GM19438 (cell line): Measurements from ENCODE around the gene SNF8.

Experiments
- ATAC-seq: cut with Tn5 transposase; IDR thresholded peaks from one replicate; pipeline ENCODE4 v1.9.1; 2021; ENCODE audit warnings: low read depth; ENCODE audit not compliant: unreplicated experiment

SNF8 gene

DNA sequence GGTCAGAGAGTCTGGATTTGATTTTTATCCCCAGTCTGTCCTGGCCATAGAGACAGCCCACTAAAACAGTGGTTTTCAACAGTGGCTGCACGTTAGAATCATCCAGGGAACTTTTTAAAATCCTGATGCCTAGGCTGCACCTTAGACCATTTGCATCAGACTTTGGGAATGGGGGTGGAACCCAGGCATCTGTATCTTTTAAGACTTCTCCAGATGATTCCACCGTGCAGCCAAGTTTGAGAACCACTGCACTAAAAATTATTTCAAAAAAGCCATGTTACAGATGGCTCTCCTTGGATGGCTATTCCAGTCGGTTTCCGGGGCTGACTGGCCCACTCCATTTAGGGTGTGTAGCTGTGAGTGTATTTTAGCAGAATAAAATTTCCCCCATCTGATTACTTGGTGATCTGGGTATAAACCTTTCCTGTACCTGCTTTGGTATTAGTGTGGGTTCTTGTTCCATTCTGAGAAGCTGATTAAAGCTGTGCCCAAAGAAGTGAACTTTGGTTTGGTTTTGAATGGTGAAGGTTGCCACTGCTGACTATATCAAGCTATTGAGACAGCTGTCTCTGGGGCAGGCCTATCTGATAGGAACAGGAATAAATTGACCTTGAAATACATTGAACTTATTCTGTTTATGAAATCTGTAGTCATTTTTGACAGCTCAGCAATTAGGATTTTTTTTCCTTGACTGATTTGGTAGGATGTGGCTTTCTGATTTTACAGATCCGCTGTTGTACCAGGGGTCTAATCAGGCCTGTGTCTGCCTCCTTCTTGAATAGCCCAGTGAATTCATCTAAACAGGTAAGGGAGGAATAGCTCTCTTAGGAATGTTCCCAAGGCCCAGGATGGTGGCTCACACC lies 50.8 kb downstream of the SNF8 start:
- ATAC-seq = no peak

DNA sequence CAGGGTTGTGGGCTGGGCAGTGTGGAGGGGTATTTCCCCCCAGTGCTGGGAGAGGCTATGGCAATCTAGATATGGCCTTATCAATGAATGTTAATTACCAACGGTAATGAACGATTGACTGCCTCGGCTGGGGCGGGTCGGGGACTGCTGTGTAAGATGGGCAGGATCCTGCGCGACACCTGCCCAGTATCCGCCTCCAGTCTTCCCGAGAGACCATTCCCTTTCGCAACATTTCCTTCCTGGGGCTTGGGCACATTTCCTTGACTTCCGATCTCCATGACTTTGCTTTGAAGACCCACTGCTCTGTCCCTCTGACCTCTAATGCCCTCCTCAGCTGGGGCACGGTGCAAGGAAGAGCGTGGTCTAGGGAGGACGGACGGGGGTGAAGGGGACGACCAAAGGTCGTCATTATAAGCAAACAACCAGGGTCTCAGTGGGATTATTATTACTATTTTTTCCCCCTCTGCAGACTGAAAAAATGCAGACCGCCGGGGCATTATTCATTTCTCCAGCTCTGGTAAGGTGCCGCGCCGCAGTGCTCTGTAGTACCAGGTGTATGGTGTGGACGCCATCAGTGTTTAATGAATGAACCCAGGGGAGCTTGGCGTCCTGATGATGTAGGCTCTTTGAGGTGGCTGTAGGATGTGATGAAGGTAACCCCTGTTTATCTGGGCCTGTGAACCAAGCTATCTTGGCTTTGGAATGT lies 51.5 kb downstream of the SNF8 start:
- no peak for ATAC-seq

DNA sequence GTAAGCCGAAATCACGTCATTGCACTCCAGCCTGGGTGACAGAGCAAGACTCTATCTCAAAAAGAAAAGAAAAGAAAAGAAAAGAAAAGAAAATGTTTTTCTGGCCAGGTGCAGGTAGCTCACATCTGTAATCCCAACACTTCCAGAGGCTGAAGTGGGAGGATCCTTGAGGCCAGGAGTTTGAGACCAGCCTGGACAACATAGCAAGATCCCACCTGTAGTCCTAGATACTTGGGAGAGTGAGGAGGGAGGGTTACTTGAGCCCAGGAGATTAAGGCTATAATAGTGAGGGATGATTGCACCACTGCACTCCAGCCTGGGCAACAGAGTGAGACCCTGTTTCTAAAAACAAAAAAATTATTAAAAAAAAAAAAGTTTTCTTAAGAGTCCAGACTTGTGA lies 54.6 kb downstream of the SNF8 start:
- ATAC-seq = no peak

DNA sequence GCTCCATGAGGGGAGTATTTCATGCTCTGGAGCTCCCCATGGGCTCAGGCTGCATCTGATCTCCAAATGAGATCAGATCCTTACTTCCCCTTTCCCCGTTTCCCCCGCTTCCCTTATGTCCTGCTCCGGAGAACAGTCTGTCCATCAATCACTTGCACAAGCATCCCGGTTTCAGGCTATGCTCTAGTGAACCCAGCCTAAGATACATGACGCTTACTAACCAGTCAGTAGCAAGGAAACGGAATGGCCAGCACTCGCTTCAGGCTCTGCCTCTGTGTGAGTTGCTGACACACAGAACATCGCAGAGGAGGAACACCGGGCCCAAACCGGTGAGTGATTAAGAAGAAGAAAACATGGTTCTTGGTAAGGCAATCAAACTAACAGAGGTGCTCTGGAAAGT lies 61.5 kb downstream of the SNF8 start:
- ATAC-seq = no peak

DNA sequence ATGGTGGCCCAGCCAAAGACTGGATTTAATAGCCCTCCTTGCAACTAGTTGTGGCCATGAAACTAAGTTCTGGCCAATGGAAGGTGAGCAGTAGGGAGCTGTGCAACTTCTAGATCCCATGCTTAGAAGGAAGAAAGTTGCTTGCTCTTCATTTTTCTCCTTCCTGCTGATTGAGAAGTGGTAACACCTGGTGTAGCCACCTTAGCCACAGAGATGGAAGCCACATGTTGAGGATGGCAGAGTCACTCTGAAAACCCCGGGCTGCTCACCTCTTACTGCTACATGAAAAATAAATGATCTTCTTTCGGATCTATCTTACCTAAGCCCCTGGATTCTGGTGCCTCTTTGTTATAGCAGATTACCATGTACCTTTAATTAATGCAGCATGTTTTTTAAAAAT lies 62.4 kb downstream of the SNF8 start:
- ATAC-seq = no peak
